NCI-H1436 (cell line): Measurements from ENCODE around the gene C1QTNF6.

Source experiments
- DNase-seq: peaks from one replicate; lab custom pipeline; 2025; lab: John Stamatoyannopoulos, UW

C1QTNF6 gene

GRCh38 chr22:37223965-37224551 lies 36.0 kb upstream of the C1QTNF6 start:
- no peak for DNase-seq

GRCh38 chr22:37222440-37222971 lies 34.5 kb upstream of the C1QTNF6 start:
- no peak for DNase-seq

- no peak for DNase-seq
Observed at GRCh38 chr22:37221424-37222333, 33.6 kb upstream of the C1QTNF6 start.

- DNase-seq: no peak
Observed at GRCh38 chr22:37220543-37220981, 32.5 kb upstream of the C1QTNF6 start.

- DNase-seq: no peak
Observed at GRCh38 chr22:37219533-37219932, 31.5 kb upstream of the C1QTNF6 start.

- DNase-seq: no peak
Observed at GRCh38 chr22:37218771-37219411, 30.8 kb upstream of the C1QTNF6 start.

GRCh38 chr22:37218399-37218770 lies 30.3 kb upstream of the C1QTNF6 start:
- DNase-seq: no peak

- DNase-seq: no peak
Observed at GRCh38 chr22:37215890-37216289, 27.8 kb upstream of the C1QTNF6 start.

GRCh38 chr22:37214731-37215030 lies 26.6 kb upstream of the C1QTNF6 start:
- no peak for DNase-seq

GRCh38 chr22:37213941-37214730 lies 26.1 kb upstream of the C1QTNF6 start:
- DNase-seq: no peak

GRCh38 chr22:37213218-37213855 lies 25.3 kb upstream of the C1QTNF6 start:
- no peak for DNase-seq

- DNase-seq: no peak
Observed at GRCh38 chr22:37212174-37212906, 24.3 kb upstream of the C1QTNF6 start, which contains the start of gene SSTR3. Gene SSTR3, minus strand, starts transcription at chr22:37212477. Its CDS starts 4,674 bp downstream, at chr22:37207803.

GRCh38 chr22:37211866-37212173 lies 23.8 kb upstream of the C1QTNF6 start:
- no peak for DNase-seq

GRCh38 chr22:37211075-37211865 lies 23.2 kb upstream of the C1QTNF6 start:
- no peak for DNase-seq

GRCh38 chr22:37210041-37210803 lies 22.2 kb upstream of the C1QTNF6 start:
- DNase-seq: no peak

- DNase-seq: no peak
Observed at GRCh38 chr22:37209140-37209845, 21.2 kb upstream of the C1QTNF6 start.

- no peak for DNase-seq
Observed at GRCh38 chr22:37208401-37209139, 20.5 kb upstream of the C1QTNF6 start.

- DNase-seq: no peak
Observed at GRCh38 chr22:37207981-37208380, 19.9 kb upstream of the C1QTNF6 start.
